T-helper 1 cell (primary cell): Measurements from ENCODE around the gene ANGEL1.

ENCODE experiments used
- DNase-seq, 5 donors: peaks; one replicate each; pipeline ENCODE4 v3.0.0-alpha.2; 2012 to 2020

Gene ANGEL1

DNA sequence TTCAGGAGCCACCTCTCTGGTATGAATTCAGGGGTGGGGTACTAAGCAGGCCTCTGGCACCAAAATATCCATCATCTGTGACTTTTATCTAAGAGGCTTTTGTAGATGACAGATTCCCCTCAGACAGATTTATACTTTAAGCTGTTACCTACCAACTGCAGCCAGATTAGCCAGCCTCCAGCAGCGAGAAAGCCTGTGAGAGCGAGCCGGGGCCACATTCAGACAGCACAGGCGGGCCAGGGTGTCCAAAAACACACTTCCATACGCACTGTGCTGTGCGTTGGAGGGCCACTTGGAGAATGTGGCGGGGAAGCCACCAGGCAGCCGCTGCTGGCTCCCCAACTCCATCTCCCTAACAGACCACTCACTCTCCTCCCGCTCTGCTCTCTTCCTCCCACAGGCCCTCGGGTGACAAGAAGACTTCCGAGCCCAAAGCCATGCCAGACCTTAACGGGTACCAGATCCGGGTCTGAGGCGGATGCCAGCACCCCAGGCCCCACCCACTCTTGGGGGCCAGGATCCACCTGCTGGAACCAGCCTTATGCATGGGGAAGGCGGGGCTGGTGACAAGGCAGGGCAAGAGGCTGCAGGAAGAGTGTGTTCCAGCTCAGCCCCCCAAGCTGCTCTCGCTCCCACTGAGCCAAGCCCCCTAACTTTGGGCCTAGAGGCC is 34.0 kb downstream of the ANGEL1 start:
- DNase-seq, result no peak

DNA sequence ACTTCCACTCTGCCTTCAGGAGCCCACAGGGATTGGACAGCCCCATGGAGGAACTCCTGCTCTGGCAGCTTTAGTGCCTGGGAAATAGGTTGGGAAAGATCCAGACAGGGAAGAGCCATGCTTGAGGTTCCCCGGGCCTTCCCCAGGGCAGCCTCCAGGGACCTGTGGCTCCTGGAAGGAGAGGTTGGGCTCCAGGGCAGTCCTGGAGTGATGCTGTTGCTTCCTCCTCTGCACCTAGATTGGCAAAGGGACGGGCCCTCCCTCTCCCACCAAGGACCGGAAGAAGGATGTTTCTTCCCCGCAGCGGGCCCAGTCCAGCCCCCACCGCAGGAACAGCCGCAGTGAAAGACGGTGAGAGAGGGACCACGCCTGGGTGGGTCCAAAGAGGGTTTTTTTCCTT is 35.0 kb downstream of the ANGEL1 start:
- DNase-seq, result no peak

DNA sequence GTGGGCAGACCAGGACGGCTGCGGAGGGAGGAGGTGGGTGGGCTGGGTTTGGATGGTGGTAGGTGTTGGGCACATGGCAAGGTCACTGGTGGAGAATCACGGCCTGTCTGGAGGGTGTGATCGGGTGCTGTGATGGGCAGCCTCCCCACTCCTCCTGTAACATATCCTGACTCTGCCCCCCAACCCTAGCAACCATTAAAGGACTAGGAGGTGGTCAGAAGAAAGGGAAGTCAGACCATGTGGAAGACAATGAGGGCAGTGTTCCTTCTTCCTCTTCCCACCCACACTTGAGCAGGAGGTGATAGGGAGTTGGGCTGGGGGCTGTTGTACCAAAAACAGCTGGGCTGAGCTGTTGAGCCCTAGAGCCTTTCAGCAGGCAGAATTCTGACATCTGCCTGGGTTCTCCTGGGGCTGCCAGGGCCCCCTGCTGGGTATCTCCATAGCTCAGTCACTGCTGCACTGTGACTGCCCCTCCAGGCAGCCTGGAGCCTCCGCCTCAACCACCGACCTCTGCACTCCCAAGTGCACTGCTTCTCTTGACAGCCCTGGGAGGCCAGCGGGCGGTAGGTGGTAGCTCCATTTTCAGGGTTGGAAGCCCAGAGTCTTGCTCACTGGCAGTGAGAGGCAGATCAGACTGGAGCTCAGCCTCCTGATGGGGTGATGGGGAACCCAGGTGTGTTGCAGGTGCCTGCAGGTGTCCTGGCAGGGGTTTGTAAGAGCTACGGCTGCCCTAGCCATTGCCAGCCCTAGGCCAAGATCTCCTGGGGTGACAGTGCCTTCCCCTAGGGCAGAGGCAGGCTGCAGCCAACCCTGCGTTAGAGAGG is 36.0 kb downstream of the ANGEL1 start:
- no peak for DNase-seq

DNA sequence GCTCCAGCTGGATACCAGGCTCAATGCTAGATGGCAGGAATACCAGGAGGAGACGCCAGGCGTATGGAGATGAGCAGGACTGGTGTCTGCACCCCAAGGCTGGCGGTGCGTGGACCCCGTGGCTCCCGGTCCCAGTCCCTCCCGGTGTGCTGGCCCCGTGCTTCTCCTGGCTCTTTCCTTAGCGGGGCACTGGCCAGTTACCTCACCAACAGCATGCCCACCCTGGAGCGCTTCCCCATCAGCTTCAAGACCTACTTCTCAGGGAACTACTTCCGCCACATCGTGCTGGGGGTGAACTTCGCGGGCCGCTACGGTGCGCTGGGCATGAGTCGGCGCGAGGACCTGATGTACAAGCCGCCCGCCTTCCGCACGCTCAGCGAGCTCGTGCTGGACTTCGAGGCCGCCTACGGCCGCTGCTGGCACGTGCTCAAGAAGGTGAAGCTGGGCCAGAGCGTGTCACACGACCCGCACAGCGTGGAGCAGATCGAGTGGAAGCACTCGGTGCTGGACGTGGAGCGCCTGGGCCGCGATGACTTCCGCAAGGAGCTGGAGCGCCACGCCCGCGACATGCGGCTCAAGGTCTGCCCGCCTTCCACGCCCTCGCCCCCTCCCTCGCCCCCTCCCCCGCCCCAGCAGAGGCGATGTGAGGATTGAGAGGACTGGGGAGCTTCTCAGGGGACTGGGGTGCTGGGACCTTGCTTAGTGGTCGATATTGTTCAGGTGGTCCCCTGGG is 36.8 kb downstream of the ANGEL1 start:
- no peak for DNase-seq

DNA sequence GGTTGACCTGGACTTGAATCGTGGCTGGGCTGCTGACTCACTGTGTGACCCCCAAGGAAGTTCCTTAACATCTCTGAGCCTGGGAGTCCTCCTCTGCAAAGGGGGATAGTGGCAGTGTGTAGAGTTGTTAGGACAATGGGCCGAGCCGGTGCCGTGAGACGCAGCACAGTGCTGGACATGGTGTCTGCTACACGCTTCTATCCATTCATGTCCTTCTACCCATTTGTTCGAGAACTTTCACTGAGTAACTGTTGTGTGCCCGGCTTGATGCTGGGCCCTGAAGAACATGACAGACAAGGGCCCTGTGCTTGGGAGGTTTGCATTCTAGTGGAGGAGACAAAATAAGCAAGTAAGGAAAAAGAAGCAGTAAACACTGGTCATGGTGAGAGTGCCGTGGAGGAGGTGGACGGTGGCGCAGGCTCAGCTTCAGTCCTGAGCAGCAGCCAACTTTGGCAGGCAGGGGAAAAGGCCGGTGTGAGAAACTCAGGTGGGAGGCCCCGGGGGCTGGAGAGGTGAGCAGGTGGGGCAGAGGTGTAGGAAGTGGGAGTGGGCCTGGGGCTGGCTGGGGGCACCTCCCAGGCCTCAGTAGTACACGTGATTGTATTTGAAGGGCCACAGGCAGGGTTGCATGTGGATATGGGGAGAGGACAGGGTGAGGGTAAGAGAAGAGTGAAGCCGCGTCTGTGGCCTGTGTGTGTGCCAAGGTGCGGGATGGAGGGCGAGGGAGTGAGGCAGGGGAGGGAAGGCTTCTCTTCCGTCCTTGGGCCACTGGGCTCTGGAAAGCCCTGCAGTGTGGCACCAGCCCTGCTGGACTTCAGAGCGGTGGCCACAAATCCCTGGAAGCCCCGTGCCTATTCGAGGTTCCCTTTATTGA is 37.6 kb downstream of the ANGEL1 start:
- DNase-seq, result no peak

DNA sequence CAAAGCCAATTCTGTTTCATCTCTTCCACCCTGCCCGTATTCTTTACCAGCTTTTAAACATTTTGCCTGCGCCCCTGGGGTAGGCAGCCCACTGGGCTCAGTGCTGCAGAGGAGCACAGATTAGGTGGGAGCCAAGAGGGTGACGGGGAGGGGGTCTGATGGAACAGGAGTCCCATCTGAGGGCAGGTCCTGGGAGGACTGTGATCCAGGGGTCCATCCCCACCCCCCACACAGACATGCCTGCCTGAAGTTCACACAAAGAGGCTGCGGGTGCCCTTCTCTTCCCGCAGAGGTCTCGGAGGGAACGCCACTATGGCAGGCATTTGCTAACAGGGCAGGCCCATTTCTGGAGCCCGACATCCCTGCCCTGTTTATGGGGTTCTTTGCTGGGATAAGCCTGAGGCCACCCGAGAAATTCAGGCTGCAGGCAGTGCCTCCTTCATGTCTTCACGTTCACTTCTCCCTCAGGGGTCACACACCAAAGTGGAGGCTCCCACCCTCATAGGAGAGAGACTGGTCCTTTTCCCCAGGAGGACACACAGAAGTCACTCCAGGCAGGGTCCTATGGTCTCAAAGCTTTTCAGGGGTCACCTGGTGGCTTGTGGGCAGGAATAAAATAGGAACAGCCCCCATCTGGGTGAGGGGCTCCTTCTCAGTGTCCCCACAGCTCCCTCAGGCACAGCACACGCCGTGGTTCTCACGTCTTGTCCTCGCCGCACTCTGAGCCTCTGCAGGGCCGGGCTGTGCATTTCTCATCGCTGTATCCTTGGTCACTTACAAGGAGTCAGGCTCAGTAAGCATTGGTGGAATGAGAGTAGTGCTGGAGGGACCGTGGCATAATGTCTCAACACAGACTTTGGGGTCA is 38.5 kb downstream of the ANGEL1 start:
- no peak for DNase-seq

DNA sequence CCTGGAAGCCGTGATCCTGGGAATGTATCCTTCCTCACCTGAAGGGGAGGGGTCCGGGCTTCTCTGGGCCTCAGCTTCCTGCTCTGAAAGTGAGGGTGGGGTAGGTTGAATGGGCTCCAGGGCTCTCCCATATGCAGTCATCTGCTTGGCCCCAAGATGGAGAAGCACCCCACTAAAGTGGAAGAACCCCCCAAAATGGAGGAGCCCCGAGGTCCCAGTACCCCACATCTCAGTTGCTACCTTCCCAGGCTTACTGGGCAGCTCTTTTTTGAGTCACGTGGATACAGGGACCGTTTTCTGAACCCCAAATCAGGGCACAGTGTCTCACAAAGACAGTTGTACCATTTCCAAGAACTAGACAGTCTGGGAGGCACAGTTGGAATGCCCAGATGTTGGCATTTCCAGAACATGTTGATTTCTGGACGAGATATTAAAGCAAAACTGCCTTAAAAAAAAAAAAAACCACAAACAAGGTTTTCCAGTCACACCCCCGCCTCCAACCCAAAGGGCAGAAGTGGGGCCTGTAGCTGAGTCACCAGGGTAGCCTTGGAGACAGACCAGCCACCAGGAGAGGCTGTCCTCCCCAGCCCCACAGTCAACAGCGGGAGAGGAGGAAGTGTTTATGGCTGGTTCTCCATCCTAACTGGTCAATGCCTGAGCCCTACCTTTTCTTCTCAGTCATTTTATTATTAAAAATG is 39.3 kb downstream of the ANGEL1 start:
- no peak for DNase-seq

DNA sequence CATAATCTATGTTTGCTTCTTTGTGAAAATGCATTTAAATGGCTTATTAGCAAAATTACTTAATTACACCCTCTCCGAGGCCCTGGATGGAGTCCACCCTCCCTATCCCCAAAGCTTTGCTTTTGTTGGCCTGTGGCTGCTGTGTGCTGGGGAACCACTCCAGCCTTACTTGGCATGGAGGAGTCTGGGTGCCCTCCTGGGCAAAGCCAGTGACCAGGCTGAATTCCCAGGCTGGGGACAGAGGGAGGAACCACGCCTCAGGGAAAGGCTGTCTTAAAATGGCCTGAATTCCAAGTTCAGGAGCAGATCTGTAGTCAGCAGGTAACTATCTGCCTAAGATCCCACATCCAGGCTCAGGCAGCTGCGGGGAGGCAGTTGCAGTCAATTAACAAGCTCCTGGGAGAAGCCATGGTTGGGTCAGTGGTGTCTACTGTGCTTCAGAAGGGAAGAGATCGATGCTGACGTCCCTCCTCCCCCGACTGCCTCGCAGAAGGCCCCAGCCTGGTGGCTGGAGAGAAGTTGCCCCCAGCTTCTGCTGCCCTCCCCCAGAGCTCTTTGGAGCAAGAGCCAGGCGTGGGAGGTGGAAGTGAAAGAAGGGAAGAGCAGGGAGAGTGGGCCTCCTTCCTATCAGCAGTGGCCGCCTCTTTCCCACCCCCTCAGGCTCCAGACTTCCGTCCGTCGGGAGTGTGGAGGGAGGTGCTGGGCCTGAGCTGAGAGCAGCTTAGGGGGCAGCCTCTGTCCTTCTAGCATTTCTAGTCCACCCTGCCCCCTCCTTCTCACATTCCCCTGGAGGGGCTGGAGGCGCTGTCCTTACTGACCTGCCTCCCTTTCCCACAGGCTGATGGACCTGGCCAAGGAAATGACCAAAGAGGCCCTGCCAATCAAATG is 40.1 kb downstream of the ANGEL1 start:
- DNase-seq, result no peak

DNA sequence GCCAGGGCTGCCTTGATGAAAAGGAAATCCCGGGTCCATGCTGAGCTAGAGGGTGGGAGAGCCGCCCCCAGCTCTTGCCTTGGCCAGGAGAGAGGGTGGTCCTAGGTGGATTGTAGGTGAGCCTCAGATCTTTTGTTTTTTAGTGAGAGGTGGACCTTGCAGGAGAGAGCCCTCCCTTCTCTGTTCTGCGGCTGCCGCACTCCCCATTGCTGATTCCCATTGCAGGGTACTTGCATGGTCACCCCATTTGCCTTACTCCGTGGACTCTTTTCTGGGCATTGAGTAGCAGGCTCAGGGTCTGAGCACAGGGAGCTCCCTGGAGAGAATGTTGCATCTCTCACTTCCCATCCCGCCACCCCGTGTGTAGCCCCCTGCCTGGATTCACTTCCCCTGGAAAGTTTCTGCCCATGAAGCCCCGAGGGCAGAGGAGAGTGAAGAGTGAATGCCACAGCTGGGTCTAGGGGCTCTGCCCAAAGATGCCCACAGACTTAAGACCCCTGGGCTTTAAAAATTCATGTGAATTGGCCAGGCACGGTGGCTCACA is 41.2 kb downstream of the ANGEL1 start:
- no peak for DNase-seq

DNA sequence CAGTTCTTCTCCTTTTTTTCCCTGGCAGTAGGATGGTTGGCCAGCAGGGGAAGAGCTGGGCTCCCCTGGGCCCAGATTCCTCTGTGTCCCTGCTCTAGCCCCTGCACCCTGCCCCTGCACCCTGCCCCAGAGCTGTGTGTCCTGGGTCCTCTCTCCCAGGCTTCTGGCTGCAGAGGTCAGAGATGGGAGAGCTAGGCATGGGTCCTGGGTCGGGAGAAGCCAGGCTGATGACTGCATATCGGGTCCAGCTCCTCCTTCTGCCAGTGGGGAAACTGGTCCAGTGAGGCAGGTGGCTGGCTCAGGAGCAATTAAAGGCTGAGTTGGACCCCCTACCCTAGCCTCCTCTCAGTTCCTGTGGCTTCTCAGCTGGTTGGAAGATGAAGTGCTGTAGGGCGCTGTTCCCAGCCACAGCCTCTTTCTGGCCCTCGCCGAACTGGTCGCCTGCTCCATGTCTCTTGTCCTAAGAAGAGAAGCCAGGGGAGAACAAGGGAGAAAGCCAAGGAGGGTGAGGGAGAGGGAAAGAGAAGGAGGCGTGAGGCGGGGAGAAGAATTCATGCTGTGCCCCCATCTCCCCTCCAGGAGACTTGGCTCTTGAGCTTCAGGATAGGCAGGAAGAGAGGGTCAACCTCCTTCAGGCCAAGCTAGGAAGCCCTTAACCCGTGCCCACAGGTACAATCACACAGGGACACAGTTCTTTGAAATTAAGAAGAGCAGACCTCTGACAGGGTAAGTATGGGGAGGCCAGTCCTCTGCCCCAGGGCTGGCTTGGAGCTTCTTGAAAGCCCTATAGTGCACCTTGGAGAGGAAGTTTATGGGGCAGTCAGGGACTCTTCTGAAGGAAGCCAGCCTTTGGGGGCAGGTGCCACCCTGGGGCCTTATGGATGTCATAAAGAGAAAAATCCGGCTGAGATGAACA is 41.9 kb downstream of the ANGEL1 start:
- DNase-seq, result no peak

DNA sequence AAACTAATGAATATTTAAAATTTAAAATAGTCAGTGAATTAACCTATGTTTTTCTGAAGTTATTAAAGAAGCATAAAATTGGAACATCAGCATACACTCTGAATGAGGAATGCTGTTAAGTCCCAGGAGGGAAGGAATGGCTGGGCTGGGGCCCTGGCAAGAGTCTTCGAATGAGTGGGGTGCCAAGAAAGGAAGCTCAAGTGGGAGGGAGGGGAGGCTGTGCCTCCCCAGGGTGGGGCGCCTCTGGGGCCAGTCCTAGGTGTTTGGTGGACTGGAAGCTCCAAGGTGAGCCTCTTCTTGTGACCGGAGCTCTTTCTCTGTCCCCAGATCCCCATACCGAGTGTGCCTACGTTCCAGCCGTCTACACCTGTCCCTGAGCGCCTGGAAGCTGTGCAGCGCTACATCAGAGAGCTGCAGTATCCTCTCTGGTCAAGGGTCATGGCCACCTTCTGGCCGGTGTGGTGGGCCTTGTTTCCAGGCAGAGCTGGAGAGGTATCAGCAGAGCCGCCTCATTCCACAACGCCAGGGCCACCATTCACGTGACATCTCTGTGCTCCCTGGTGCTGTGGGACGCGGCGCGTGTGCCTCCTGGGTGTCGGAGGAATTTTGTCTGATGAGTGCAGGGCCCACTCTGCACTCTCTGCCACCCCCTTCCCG is 42.9 kb downstream of the ANGEL1 start:
- DNase-seq, result no peak

DNA sequence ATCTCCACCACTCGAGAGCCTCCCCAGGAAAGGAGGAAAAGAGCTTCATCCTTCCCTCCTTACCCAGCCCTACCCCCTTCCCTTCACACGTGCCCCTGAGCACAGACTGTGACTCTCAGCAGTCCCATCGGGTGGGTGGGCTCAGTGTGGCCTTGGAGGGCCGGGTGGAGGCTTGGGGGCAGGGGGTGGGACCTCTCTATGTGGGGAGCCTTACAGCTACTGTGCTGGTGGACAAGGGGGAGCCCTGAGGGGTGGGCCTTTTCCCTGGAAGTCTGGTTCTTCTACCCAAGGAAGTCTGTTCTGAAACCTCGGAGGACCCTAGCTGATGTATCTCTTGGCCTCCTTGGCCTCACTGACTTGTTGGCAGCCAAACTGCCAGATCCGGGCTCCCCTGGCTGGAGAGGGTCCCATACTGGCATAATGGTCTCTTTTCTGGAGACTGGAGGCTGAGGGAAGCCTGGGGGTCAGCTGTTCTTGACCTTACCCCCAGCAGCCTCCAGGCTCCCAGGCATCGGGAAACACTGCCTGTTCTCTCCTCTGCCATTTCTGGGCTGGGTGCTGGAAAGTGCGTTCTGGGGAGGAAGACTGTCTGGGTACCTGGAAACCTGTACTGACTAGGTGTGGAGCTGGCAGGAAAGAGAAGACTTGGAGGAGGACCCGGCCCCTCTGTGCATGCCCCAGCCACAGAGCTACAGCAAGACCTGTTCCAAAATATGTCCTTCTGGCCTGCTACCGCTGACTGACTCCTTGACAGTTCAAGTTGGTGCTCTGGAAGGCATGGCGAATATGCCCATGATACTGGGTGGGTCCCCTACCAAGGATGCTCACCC is 43.8 kb downstream of the ANGEL1 start:
- DNase-seq, result no peak

DNA sequence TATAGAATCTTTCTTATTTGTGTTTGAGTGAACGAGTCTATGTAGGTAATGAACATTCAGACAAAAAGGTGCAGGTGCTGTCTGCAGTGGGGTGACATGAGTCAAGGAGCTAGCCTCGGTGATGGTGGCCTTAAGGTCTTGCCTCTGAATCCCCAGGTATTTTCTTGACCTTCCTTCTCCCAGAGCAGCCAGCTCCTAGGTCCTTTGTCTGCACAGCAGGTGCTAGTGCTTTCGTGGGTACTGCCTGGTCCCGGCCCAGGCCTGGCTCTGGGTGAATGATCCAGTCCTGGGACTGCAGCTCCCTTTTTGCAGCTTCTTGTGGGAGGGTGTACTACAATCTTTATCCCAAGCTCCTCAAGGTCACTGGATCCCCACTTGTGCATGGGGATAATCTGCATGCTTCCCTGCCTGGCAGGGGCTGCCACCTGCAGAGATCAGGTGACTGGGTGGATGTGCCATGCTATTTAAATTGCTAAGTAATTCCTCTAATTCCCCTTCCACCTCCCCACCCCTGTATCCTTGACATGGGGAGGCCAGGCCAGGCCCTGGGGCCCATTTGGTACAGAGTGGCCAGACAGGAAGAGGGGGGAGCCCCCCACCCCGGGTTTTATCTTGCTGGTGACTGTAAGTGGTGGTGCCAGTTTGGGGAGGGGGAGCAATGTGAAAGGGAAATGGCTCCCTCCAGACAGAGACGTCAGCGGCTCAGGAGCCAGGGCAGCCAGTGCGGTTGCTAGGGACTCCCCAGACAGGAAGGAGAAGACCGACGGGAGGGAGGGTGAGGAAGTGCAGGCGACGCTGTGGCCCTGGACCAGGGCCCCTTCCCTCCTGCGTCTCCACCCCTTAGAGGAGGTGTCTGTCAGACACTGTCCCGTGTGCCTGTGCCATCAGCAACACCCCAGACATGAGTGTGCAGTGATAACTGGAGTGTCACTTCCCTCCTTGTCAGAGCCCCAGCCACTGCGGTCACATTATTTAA is 44.7 kb downstream of the ANGEL1 start:
- DNase-seq, result peak; percentile 59 to 89 (median 74)

DNA sequence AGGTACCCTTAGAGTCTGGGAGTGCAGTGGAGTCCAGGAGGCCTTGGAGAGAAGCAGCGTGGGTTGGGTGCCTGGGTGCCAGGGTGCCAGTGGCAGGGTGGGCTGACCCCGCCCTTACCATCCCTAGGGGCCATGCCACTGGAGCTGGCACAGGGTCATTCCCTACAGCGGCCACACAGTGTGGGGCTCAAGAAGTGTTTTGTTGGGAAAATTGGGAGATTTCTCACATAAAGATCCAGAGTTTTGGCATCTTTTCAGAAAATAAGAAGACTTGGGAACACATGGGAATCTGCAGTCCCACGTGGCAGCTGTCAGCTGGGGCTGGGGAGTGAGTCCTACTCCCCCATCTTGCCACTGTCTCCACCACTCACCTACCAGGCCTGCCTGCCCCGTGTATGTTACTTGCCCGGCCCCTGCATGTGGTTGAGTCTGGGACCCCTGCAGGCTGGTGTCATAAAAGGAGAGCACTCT is 47.2 kb downstream of the ANGEL1 start:
- DNase-seq, result no peak
